Endothelial cell of umbilical vein (primary cell): ENCODE measurements around the gene TAF10. TPM values are rescaled to one million over a fixed set of nuclear protein-coding genes. Genes with fewer than 3 reads are reported as not detected.

Experiments
- BruUV-seq: library from RNA; stranded (reverse); fragments of 400-500 nt; replicated peaks from 2 replicates; lab custom pipeline; 2021; lab: Mats Ljungman, UMichigan
- CTCF ChIA-PET: fragments of 300-600, 350-600 bp; sonication (Branson Sonifier 250); formaldehyde crosslinking; loops from one replicate; lab custom pipeline; 2021; ENCODE audit warnings: antibody characterized with exemption, inconsistent platforms; lab: Charles Lee
- POLR2A ChIA-PET: fragments of 300-600, 350-600 bp; sonication (Branson Sonifier 250); formaldehyde crosslinking; loops from one replicate; lab custom pipeline; 2021; ENCODE audit warnings: antibody characterized with exemption, inconsistent platforms; lab: Charles Lee
- DNase-seq: peaks from one replicate; pipeline ENCODE4 v3.0.0-alpha.2; 2011; ENCODE audit warnings: low read depth, low spot score
- FAIRE-seq: peaks from 2 replicates; lab custom pipeline; 2011; peaks lifted over from hg19 to GRCh38; lab: Jason Lieb, UNC
- H2AFZ ChIP-seq: 2 replicates; pipeline ENCODE4 v1.6.0; 2012; ENCODE audit warnings: low read depth, low read length, control low read depth, inconsistent platforms
- H3K27ac ChIP-seq: 2 replicates; pipeline ENCODE4 v1.5.1; 2011; ENCODE audit warnings: low read depth, mild to moderate bottlenecking, control low read depth, low read length, moderate library complexity; ENCODE audit not compliant: insufficient read depth
- H3K27me3 ChIP-seq, 2 experiments: 2 replicates each; pipeline versions ENCODE4 v1.6.0 to v1.6.1; 2011; ENCODE audit warnings: low read length in 2 of 2, mixed read lengths in 1 of 2; ENCODE audit not compliant: control insufficient read depth in 2 of 2, insufficient read depth in 2 of 2
- H3K36me3 ChIP-seq, 2 experiments: 2 replicates in 1 of 2; 3 replicates in 1 of 2; pipeline ENCODE4 v1.5.1; 2011; ENCODE audit warnings: low read length in 2 of 2, mild to moderate bottlenecking in 1 of 2, moderate library complexity in 1 of 2; ENCODE audit not compliant: control insufficient read depth in 2 of 2, insufficient read depth in 2 of 2; ENCODE audit errors: extremely low read depth in 1 of 2
- H3K4me1 ChIP-seq: 3 replicates; pipeline ENCODE4 v1.5.1; 2011; ENCODE audit warnings: mild to moderate bottlenecking, low read length; ENCODE audit not compliant: control insufficient read depth, insufficient read depth; ENCODE audit errors: extremely low read depth
- H3K4me2 ChIP-seq: 2 replicates; pipeline ENCODE4 v1.6.1; 2011; ENCODE audit warnings: low read length, control low read depth, mixed read lengths; ENCODE audit not compliant: insufficient read depth
- H3K4me3 ChIP-seq, 3 experiments: fragments of 200-600 bp in 1 of 3; sonication (generic), shearing (Covaris generic) in 1 of 3; replicated peaks in 1 of 3; 2 replicates each; pipeline ENCODE4 v1.5.1; 2011 to 2016; ENCODE audit warnings: control low read depth in 3 of 3, low read length in 3 of 3, mild to moderate bottlenecking in 2 of 3, inconsistent platforms in 1 of 3, low read depth in 1 of 3, moderate library complexity in 1 of 3; ENCODE audit not compliant: insufficient read depth in 1 of 3
- H3K79me2 ChIP-seq: 2 replicates; pipeline ENCODE4 v1.6.0; 2012; ENCODE audit warnings: low read length, inconsistent platforms; ENCODE audit not compliant: control insufficient read depth, insufficient read depth
- H3K9ac ChIP-seq: replicated peaks from 2 replicates; pipeline ENCODE3; 2011; ENCODE audit warnings: low read length, control low read depth; ENCODE audit not compliant: insufficient read depth; ENCODE audit errors: extremely low read depth
- H3K9me1 ChIP-seq: replicated peaks from 3 replicates; pipeline ENCODE4 v1.6.0; 2011; ENCODE audit warnings: mild to moderate bottlenecking, low read length; ENCODE audit not compliant: control insufficient read depth, insufficient read depth; ENCODE audit errors: extremely low read depth
- H3K9me3 ChIP-seq: replicated peaks from 2 replicates; pipeline ENCODE4 v1.5.1; 2012; ENCODE audit warnings: low read length, inconsistent platforms; ENCODE audit not compliant: control insufficient read depth, insufficient read depth
- H4K20me1 ChIP-seq: replicated peaks from 2 replicates; pipeline ENCODE3; 2011; ENCODE audit warnings: mild to moderate bottlenecking, low read length; ENCODE audit not compliant: control insufficient read depth, insufficient read depth; ENCODE audit errors: extremely low read depth
- CTCF ChIP-seq, 2 donors: IDR thresholded peaks; 1 replicate in 1 of 2; 2 replicates in 1 of 2; pipeline ENCODE4 v1.5.1; 2011; ENCODE audit warnings: low read length in 2 of 2, mild to moderate bottlenecking in 2 of 2, moderate library complexity in 2 of 2, control low read depth in 1 of 2, inconsistent platforms in 1 of 2, low read depth in 1 of 2; ENCODE audit not compliant: insufficient read depth in 1 of 2; ENCODE audit errors: extremely low read depth in 1 of 2
- EZH2 ChIP-seq: IDR thresholded peaks from 2 replicates; pipeline ENCODE4 v1.6.1; 2012; ENCODE audit warnings: borderline replicate concordance, low read depth, mild to moderate bottlenecking, moderate library complexity, low read length, inconsistent platforms; ENCODE audit not compliant: severe bottlenecking
- FOS ChIP-seq: IDR thresholded peaks from 2 replicates; pipeline ENCODE4 v1.6.1; 2011; ENCODE audit warnings: mild to moderate bottlenecking, low read length, moderate library complexity, borderline replicate concordance; ENCODE audit not compliant: insufficient read depth
- GATA2 ChIP-seq: IDR thresholded peaks from 2 replicates; pipeline ENCODE4 v1.7.0; 2011; ENCODE audit warnings: low read depth, mild to moderate bottlenecking, moderate library complexity, mixed read lengths, low read length; ENCODE audit not compliant: insufficient read length, insufficient read depth
- JUN ChIP-seq: IDR thresholded peaks from 2 replicates; pipeline ENCODE4 v1.6.1; 2011; ENCODE audit warnings: borderline replicate concordance, low read depth; ENCODE audit not compliant: insufficient read length, insufficient read depth
- MAX ChIP-seq: IDR thresholded peaks from 2 replicates; pipeline ENCODE4 v1.6.1; 2011; ENCODE audit not compliant: insufficient read depth, insufficient read length
- MYC ChIP-seq: IDR thresholded peaks from one replicate; pipeline ENCODE4 v1.6.1; 2011; ENCODE audit warnings: mild to moderate bottlenecking, low read depth, low read length
- POLR2A ChIP-seq: IDR thresholded peaks from 2 replicates; pipeline ENCODE4 v1.6.1; 2012; ENCODE audit warnings: low read depth, mild to moderate bottlenecking, control low read depth, low read length
- POLR2AphosphoS5 ChIP-seq: IDR thresholded peaks from 2 replicates; pipeline ENCODE4 v1.6.1; 2012; ENCODE audit warnings: low read depth, mild to moderate bottlenecking, control low read depth, low read length, moderate library complexity; ENCODE audit not compliant: insufficient read depth
- dilution Hi-C: fragments of 300-500 bp; cut with MboI; formaldehyde crosslinking; loops from one replicate; pipeline ENCODE4 v1.15.0; 2019; ENCODE audit warnings: low sequenced_read_pairs; ENCODE audit not compliant: extremely low pct_ligation_motif_present
- intact Hi-C: fragments of 100-400 bp; cut with micrococcal nuclease; formaldehyde crosslinking; loops from one replicate; pipeline ENCODE4 v1.10.0; 2022
- polyA plus RNA-seq, 4 experiments: library from polyadenylated mRNA; depleted of rRNA in 3 of 4; stranded (reverse) in 3 of 4; unstranded in 1 of 4; fragments of >200 nt; gene quantifications; 2 replicates each; pipeline versions ENCODE4 v1.2.1 to v1.2.3, GENCODE V29; 2011 to 2012; ENCODE audit warnings: missing spikeins in 1 of 4
- total RNA-seq: library from RNA; stranded (reverse); gene quantifications from 2 replicates; pipeline ENCODE4 v1.2.3, GENCODE V29; 2021

The TAF10 gene
- total and polyA plus RNA-seq, 2 donors (not counting 3 experiments of a cell fraction or from before 2014, with no cell fraction given) = 86.2 to 149 TPM

- FAIRE-seq (no peak), DNase-seq (no peak)
- BruUV-seq = no TSS peak
- ChIA-PET CTCF (interaction anchor here (1.0 to 1.7 kb wide), 4 partner anchors 35 to 101 kb away, joined by 3 to 4 read pairs (median 3); no protein-coding TSS in a partner anchor), POLR2A (interaction anchor here (0.9 to 1.0 kb wide), 2 partner anchors 14 to 51 kb away, joined by 3 to 4 read pairs; partner anchors contain the start of gene MRPL17)
- Histone ChIP-seq H3K27ac (no peak overlapping the region), H3K27me3 (no peaks in the 10 kb centered on the region), H3K4me2 (no peak overlapping the region), H3K4me3 (no peak overlapping the region), H3K9me1 (no peaks in the 10 kb centered on the region), H2AFZ (no peak overlapping the region), H4K20me1 (no peaks in the 10 kb centered on the region), H3K79me2 (peaks cover 2% of the 10 kb centered on the region), H3K36me3 (peaks cover 2 to 51% of the 10 kb centered on the region in 2 experiments), H3K4me1 (peaks cover 34% of the 10 kb centered on the region), H3K9ac (no peak overlapping the region), H3K9me3 (no peaks in the 10 kb centered on the region)
- dilution Hi-C loops = no loop called here
- intact Hi-C loops = no loop called here
- TF ChIP-seq MAX (no peak), MYC (no peak), FOS (no peak), POLR2AphosphoS5 (no peak), POLR2A (no peak), GATA2 (no peak), CTCF (IDR thresholded peaks at IDR 0.05; ENCODE audit: extremely low read depth in 1 of 2, insufficient read depth in 1 of 2, low read depth in 1 of 2, low read length in 2 of 2) (no peak), JUN (no peak), EZH2 (no peak)
Measured at GRCh38 chr11:6632116-6633073, 20.4 kb upstream of the TAF10 start.
